HG02678 (cell line): Measurements from ENCODE around the gene YTHDC2.
"Not testable (repeated sequence)": the region's sequence is repeated elsewhere in the genome, so short reads cannot be mapped to it uniquely, and the experiment has no call there.

Experiments used
- ATAC-seq: cut with Tn5 transposase; IDR thresholded peaks from one replicate; pipeline ENCODE4 v1.9.1; 2021; ENCODE audit warnings: mild to moderate bottlenecking, moderate library complexity; ENCODE audit not compliant: unreplicated experiment

The YTHDC2 gene

GRCh38 chr5:113601423-113601822 is 87.9 kb downstream of the YTHDC2 start:
- no peak for ATAC-seq

DNA sequence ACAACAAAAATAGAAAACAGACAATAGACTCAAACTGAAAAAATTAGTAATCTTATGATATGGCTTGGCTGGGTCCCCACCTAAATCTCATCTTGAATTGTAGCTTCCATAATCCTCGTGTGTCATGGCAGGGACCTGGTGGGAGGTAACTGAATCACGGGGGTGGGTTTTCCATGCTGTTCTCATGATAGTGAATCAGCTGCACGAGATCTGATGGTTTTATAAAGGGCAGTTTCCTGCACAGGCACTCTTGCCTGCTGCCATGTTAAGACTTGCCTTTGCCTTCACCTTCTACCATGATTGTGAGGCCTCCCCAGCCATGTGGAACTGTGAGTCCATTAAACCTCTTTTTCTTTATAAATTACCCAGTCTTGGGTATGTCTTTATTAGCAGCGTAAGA is 89.8 kb downstream of the YTHDC2 start:
- not testable (repeated sequence) for ATAC-seq

GRCh38 chr5:113606298-113607134 is 93.0 kb downstream of the YTHDC2 start:
- peak; percentile 95 for ATAC-seq

DNA sequence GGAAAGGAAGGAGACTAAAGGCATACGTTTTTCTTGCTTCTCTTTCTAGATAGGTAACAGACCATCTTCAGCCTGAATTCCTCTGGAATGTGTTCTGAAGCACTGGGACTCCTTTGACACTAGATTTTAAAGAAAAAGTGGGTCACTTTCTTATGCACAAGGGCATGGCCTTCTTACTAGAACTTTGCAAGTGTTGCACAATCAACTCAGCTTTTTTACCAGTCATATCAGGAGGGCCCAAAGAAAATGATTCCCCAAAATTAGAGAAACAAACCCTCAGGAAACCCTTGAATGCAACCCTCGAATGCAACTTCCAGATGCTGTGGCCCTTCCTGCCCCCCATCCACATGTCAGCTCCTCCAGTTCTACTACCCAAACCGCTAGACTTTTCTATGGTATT is 93.9 kb downstream of the YTHDC2 start:
- ATAC-seq = no peak

DNA sequence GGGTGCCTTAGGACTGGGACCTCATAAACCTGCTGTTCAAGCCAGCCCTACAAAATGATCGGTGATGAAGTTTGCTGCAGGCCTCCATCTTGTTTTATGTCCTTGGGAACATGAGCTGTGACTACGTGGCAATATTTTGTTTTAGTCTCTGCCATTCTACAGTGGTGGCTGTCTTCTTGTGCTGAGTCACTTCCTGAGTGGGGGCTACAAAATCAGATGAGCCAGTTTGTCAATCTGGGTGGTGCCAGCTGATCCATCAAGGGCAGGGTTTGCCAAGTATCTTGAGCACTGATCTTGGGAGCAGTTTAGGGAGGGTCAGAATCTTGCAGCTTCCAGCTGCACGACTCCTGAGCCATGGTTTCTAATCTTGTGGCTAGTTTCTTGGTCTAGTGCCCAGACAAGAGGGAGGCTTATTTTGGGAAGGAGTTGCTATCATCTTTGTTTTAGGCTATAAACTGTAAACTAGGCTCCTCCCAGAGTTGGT is 94.7 kb downstream of the YTHDC2 start:
- no peak for ATAC-seq

DNA sequence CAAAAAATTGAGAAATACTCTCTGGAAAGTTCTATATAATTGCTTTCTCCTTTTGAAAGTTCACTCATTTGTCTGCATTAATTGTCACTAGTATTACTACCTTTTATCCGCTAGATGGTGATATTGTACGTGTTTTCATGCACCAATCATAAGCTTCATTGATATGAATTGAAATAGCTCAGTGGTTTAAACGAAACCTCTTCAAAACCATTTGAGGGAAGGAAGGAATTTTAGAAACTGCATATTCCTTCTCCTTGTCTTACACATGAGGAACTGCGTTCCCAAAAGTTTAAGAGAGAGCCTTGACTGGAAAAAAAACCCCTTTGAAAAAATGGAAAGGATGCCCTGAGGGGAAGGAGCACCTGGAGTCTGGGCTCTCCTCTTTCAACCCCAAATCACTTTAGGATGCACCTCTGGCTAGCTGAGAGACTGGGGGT is 98.6 kb downstream of the YTHDC2 start:
- ATAC-seq = peak; percentile 76

- no peak for ATAC-seq
Measured at GRCh38 chr5:113614191-113614590, 100.7 kb downstream of the YTHDC2 start.

DNA sequence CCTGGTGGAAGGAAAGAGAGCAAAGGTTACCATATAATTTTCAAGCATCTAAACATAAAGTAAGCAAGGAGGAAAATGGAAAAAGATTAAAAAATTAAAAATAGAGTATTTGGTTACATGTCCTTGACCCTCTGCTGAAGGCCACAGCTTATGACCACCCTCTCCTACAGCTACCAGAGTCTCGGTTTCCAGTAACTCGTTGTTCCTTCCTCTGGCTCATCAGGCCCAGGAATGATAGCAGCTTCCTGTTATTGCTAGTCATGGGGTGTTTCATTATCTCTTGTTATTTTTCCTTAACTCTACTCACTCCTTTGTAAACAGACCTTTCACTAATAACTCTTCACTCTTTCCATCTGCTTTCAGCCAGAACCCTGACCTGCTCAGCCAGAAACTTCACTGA is 102.2 kb downstream of the YTHDC2 start:
- no peak for ATAC-seq

GRCh38 chr5:113617191-113617796 is 103.8 kb downstream of the YTHDC2 start:
- ATAC-seq = no peak

- ATAC-seq = no peak
Measured at GRCh38 chr5:113632996-113633395, 119.5 kb downstream of the YTHDC2 start.

DNA sequence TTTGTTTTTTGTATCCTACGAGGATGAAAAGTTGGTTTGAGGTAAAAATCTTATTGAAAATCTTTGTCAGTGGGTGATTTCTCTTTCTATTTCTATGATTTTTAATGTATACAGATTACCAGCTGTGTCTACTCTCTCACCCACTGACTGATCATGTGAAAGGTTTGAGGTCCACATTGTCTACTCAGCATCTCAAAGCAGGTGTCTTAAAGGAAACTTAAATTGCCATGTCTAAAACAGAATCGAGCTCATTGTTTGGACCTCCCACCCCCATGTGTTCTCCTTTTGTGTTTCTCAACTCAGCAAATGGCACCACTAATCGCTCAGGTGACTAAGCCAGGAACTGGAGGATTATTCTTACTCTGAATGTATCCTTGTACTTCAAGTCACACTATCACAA is 121.5 kb downstream of the YTHDC2 start:
- no peak for ATAC-seq

- no peak for ATAC-seq
Measured at GRCh38 chr5:113641715-113642114, 128.2 kb downstream of the YTHDC2 start.
